Activated CD8-positive, alpha-beta memory T cell treated with anti-CD3 and anti-CD28 coated beads for 4 hours (primary cell): ENCODE measurements around the gene GDE1.

Experiments
- DNase-seq, 2 donors: peaks; one replicate each; pipeline ENCODE4 v3.0.0-alpha.2; 2020; ENCODE audit warnings: low read depth in 2 of 2

Gene GDE1

GRCh38 chr16:19486750-19487325, 35.1 kb downstream of the GDE1 start:
- DNase-seq = no peak

- no peak for DNase-seq
Measured at GRCh38 chr16:19486051-19486450, 35.8 kb downstream of the GDE1 start.

DNA sequence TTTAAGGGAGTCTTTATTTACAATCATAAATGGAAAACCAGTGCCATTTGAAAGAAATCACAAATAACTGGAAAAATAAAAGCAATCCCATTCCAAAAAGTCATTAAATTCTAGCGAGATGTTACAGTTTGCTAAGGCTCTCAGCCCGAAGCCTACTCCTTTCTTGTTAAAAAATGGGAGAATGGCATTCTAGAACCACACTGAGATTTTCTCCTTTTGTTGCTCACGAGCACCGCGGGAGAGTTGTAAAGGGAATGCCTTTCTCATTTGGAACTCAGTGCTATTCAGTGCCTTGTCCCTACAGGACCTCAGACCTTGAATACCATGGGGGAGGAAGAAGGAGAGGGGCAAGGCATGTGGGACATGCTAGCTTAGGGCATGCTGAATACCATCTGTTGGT, 36.3 kb downstream of the GDE1 start:
- no peak for DNase-seq

DNA sequence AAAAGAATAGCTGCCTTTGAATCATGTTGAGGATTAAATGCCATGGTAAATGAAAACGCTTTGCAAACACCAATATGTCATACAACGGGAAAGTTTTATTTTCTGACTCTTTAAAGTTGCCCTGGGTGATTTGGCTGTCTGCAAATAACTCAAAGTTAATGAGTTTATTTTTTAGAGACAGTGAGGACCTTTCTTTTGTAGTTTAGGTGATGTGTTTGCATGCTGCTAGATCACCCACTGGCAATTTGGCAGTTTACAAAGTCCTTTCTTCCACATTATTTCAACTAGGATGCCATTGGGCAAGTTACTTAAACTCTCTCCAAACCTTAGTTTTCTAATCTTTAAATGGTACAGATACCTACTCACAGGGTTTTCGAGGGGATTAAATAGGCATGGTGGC, 37.8 kb downstream of the GDE1 start:
- no peak for DNase-seq

DNA sequence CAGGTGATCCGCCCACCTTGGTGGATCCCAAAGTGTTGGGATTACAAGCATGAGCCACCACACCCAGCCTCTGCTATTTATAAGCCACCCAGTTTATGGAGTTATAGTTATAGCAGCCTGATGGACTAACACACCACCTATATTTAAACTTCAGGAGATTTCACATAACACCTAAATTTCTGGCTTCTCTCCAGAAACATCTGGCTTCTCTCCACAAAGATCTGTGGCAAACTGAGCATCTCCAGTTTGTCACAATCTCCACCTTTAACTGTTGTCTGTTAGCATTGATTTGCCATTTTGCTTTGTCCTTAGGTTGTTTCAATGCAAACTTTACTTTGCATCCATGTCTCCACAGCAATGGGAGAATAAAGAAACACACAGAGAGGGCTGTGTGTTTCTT, 39.6 kb downstream of the GDE1 start:
- DNase-seq = no peak

DNA sequence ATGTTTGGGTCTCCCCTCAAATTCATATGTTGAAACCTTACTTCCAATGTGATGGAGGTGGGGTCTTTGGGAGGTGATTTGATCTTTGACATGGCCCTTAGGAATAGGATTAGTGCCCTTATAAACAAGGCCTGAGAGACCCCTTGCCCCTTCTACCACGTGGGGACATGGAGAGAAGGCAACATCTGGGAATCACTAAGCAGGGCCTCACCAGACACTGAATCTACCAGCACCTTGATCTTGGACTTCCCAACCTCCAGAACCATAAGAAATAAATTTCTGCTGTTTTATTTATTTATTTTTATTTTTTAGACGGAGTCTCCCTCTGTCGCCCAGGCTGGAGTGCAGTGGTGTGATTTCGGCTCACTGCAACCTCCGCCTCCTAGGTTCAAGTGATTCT, 40.1 kb downstream of the GDE1 start:
- DNase-seq = no peak

DNA sequence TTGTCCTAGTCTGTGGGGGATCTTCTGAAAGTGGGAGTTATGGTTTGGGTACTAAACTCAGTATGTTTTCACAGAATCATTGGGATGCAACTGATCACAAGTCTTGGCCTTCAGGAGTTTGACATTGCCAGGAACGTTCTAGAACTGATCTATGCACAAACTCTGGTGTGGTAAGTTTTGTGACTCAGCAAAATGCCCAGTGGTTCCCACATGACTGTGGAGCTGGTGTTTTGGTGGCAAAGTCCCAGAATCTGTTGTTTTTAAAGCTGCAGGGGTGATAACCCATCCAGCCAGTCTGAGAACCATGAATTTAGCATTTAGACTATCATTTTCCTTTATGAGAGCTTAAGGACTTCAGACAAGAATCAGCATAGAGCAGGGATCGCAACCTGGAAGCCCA, 40.6 kb downstream of the GDE1 start:
- no peak for DNase-seq

DNA sequence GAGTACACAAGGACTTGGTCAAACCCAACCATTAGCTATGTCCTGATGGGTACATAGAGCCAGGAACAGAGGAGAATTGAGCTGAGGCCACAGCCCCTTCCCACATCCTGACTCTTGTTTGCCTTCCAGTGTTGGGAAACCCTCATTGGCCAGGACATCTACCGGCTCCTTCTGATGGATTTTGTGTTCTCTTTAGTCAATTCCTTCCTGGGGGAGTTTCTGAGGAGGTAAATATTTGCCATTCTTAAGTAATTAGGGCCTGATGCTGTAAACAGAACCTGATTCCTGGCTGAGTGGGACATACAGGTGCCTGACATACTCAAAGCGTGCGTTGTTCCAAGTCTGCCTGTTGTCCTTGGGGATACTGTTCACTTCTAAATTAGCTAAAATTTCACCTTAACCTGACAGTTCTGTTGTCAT, 42.6 kb downstream of the GDE1 start:
- no peak for DNase-seq

DNA sequence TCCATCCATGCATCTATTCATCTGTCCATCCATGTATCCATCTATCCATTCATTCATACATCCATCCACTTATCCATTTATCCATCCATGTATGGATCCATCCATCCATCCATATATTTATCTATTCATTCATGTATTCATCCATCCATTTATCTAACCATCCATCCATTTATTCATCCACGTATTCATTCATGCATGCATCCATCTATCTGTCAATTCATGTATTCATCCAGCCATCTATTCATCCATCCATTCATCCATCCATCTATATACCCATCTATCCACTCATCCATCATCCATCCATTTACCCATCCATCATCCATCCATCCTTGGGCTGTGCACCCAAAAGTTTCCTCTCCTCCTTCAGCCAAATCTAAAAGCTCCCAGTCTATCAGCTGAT, 43.4 kb downstream of the GDE1 start:
- no peak for DNase-seq

- no peak for DNase-seq
Measured at GRCh38 chr16:19474617-19475016, 47.3 kb downstream of the GDE1 start.

GRCh38 chr16:19472482-19472881, 49.4 kb downstream of the GDE1 start:
- no peak for DNase-seq

DNA sequence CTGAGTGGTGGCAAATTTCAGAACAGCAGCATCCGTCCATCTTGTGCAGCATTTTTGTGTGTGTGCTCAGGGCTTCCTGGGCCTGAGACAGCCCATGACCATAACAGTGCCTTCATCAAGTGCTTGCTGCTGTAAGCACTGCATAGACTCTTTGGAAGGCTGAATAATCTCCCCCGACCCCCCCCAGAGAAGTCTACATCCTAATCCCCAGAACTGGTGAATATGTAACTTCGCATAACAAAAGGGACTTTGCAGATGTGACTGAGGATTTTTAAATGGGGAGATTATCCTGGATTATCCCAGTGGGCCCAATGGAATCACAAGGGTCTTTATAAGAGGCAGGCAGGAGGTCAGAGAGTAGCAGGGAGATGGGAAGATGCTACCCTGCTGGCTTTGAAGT, 53.6 kb downstream of the GDE1 start:
- no peak for DNase-seq

DNA sequence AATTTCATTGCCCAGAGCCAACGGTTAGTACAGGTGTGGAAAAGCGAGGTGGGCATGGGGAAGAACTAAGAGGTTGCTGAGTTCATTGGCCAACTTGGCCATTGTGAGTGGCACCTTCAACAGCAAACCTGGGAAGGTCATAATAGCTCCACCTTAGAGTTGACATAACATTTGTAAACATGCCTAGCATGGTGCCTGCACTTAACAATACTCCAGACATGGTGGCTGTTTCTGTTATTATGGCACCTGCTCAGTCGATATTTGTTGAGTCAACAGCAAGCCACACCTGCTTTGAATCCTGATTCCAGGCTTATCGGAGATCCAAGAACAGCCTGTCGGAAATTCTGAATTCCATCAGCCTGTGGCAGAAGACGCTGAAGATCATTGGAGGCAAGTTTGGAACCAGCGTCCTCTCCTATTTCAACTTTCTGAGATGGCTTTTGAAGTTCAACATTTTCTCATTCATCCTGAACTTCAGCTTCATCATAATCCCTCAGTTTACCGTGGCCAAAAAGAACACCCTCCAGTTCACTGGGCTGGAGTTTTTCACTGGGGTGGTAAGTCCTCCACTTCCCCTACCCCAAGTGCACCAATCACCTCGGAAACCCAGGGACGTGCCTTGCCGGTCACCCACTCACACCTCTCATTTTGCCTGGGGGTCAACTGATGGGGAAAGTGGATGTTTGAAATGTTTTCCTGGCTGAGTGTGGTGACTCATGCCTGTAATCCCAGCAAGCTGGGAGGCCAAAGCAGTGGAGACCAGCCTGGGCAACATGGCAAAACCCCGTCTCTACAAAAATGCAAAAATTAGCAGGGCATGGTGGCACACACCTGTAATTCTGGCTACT, 58.2 kb downstream of the GDE1 start:
- DNase-seq = no peak

DNA sequence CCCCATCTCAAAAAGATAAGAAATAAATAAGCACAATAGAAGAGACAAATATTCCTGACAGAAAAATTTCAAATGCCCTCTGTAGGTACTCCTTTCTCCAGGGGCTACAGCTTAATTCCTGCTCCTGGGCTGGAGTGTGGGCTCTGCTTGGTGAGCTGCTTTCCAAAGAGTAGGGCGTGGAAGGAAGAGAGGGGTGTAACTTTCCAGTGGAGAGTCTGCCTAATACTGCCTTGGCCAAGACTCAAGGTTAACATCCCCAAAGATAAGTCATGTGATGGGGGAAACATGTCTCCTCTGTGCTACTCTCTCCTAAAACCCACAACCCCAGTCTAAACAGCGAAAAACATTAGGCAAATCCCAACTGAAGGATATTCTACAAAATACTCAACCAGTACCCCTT, 61.5 kb downstream of the GDE1 start:
- no peak for DNase-seq

DNA sequence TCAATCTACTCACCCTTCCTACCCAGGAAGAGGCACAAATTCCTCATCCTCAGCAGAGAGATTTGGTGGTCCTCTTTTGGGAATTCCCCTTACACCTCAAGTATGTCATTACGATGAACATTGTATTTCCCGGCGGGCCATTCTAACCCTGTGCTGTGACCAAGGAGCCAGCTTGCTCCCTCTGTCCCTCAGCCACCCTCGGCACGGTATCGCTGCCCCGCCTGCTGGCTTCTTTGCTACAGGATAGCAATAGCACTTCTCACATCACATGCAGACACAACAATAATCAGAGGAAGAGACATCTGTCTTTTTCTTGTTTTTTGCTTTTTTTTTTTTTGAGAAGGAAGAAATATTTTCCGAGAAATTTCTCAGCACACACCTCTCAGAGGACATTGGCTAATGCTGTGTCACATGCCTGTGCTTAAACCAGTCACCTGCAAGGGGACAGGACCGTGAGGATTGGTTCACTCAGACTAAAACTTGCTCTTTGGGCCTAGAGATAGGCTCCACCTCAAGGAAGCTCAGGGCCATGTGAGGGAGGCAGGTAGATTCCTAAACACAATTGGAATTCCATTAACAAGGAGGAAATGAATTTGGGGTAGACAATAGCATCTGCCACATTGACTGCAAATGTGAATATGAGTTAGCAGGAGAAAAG, 63.0 kb downstream of the GDE1 start:
- no peak for DNase-seq
